K562 (cell line): ENCODE measurements around the gene GRM3. TPM values are rescaled to one million over a fixed set of nuclear protein-coding genes. Genes with fewer than 3 reads are reported as not detected.

ENCODE experiments used
- CLOCK ChIP-seq: fragments of 250-450 bp; sonication (Bioruptor Pico); IDR thresholded peaks from 2 replicates; pipeline ENCODE4 v1.4.0; 2020; ENCODE audit warnings: mild to moderate bottlenecking, moderate library complexity, borderline replicate concordance
- DPF2 ChIP-seq: fragments of 450-650 bp; IDR thresholded peaks from 2 replicates; pipeline ENCODE4 v1.6.1; 2016
- ELK3 ChIP-seq: fragments of 450-650 bp; formaldehyde crosslinking; IDR thresholded peaks from 2 replicates; pipeline ENCODE4 v1.4.0; 2020; ENCODE audit warnings: mild to moderate bottlenecking
- HBP1 ChIP-seq: fragments of 450-650 bp; formaldehyde crosslinking; IDR thresholded peaks from 2 replicates; pipeline ENCODE4 v1.4.0; 2022; ENCODE audit warnings: missing genetic modification characterization
- HLTF ChIP-seq: fragments of 450-650 bp; IDR thresholded peaks from 2 replicates; pipeline ENCODE4 v1.6.1; 2016
- HMG20A ChIP-seq: fragments of 450-650 bp; formaldehyde crosslinking; conservative IDR thresholded peaks from 2 replicates; pipeline ENCODE4 v1.4.0; 2020; ENCODE audit warnings: mild to moderate bottlenecking, mixed read lengths
- PHB2 ChIP-seq: fragments of 450-650 bp; IDR thresholded peaks from 2 replicates; pipeline ENCODE4 v1.6.1; 2017; ENCODE audit warnings: low read depth
- RUNX1 ChIP-seq: sonication (generic); IDR thresholded peaks from 2 replicates; pipeline ENCODE4 v1.6.1; 2016; ENCODE audit warnings: antibody characterized with exemption, low read depth
- SMAD4 ChIP-seq: fragments of 250-450 bp; sonication (Bioruptor Pico); conservative IDR thresholded peaks from 2 replicates; pipeline ENCODE4 v1.8.0; 2021; ENCODE audit warnings: inconsistent platforms, mild to moderate bottlenecking, moderate library complexity
- SNIP1 ChIP-seq: fragments of 450-650 bp; IDR thresholded peaks from 2 replicates; pipeline ENCODE4 v1.7.1; 2017; ENCODE audit warnings: low read depth, mild to moderate bottlenecking
- SP2 ChIP-seq: IDR thresholded peaks from 2 replicates; pipeline ENCODE4 v1.6.1; 2011; ENCODE audit warnings: mild to moderate bottlenecking, low read depth, low read length, moderate library complexity; ENCODE audit not compliant: poor library complexity, severe bottlenecking; ENCODE audit errors: extremely low read depth
- SREBF1 ChIP-seq: fragments of 150-350 bp; IDR thresholded peaks from 2 replicates; pipeline ENCODE4 v1.6.1; 2014; ENCODE audit warnings: antibody characterized with exemption, low read depth, low read length, borderline replicate concordance
- TAF9B ChIP-seq: fragments of 450-650 bp; IDR thresholded peaks from 2 replicates; pipeline ENCODE4 v1.6.1; 2018; ENCODE audit warnings: mild to moderate bottlenecking; ENCODE audit not compliant: partially characterized antibody
- TARDBP ChIP-seq: fragments of 450-650 bp; IDR thresholded peaks from 2 replicates; pipeline ENCODE4 v1.6.1; 2016
- TBL1XR1 ChIP-seq, 2 experiments: IDR thresholded peaks; 2 replicates each; pipeline ENCODE4 v1.6.1; 2012; ENCODE audit warnings: improper control_type of control experiment in 2 of 2, low read length in 2 of 2, mild to moderate bottlenecking in 1 of 2
- TBP ChIP-seq: optimal IDR thresholded peaks from 2 replicates; pipeline ENCODE3; 2011; ENCODE audit warnings: low read depth, low read length, improper control_type of control experiment
- THRB ChIP-seq: fragments of 450-650 bp; formaldehyde crosslinking; conservative IDR thresholded peaks from 2 replicates; pipeline ENCODE4 v1.4.0; 2022; ENCODE audit warnings: mild to moderate bottlenecking, missing genetic modification characterization
- YBX1 ChIP-seq: fragments of 450-650 bp; IDR thresholded peaks from 2 replicates; pipeline ENCODE4 v1.7.1; 2016; ENCODE audit warnings: mild to moderate bottlenecking
- ZNF24 ChIP-seq: fragments of 450-650 bp; IDR thresholded peaks from 2 replicates; pipeline ENCODE4 v1.6.1; 2016
- ZNF584 ChIP-seq: fragments of 200-800 bp; sonication (Bioruptor generic); IDR thresholded peaks from 2 replicates; pipeline ENCODE4 v1.6.1; 2016; ENCODE audit warnings: low read depth, mild to moderate bottlenecking, missing genetic modification characterization, missing compliant biosample characterization
- ZNF785 ChIP-seq: fragments of 250-450 bp; sonication (Bioruptor Pico); IDR thresholded peaks from 2 replicates; pipeline ENCODE4 v1.4.0; 2020; ENCODE audit warnings: mild to moderate bottlenecking
- polyA plus RNA-seq, 8 experiments: library from polyadenylated mRNA; depleted of rRNA in 4 of 8; stranded (reverse) in 5 of 8; unstranded in 3 of 8; fragments of >200 nt; fragmentation: Nextera tagmentation in 2 of 8; fragmentation: Illumina TruSeq in 1 of 8; extraction: Ambion mirVana in 2 of 8; extraction: Trizol in 1 of 8; gene quantifications; 2 replicates each; pipeline versions ENCODE4 v1.2.1 to v1.2.3, GENCODE V29; 2011 to 2014; ENCODE audit warnings: inconsistent platforms in 1 of 8, missing spikeins in 1 of 8
- total RNA-seq, 7 experiments: library from RNA; depleted of rRNA in 6 of 7; stranded (reverse); fragments of >200 nt in 6 of 7; fragmentation: Illumina TruSeq in 2 of 7; extraction: Trizol in 2 of 7; gene quantifications; 2 replicates each; pipeline versions ENCODE4 v1.2.1 to v1.2.3, GENCODE V29; 2011 to 2021; ENCODE audit warnings: low replicate concordance in 1 of 7

GRM3 gene
- total and polyA plus RNA-seq, 9 of the 15 experiments (the other 6 are each of a cell fraction or from before 2014, with no cell fraction given): 0.03 to 0.08 (median 0.03) TPM; not detected in 6

- no peak for TF ChIP-seq CLOCK (CRISPR knock-in tag)
- TF ChIP-seq SNIP1: no peak
- TF ChIP-seq SMAD4 (CRISPR knock-in tag): no peak
- TF ChIP-seq TARDBP: no peak
- TF ChIP-seq PHB2: 0 out of 2 replicates have a peak, but pooled peaks have one; percentile 31
- no peak for TF ChIP-seq HMG20A (CRISPR knock-in tag)
- no peak for TF ChIP-seq RUNX1
- TF ChIP-seq THRB (CRISPR knock-in tag): peak; percentile 77
- TF ChIP-seq SREBF1: no peak
- TF ChIP-seq SP2: no peak
- 0 out of 2 replicates have a peak, but pooled peaks have one; percentile 61 for TF ChIP-seq YBX1
- no peak for TF ChIP-seq TBP
- TF ChIP-seq ELK3 (CRISPR knock-in tag): no peak
- TF ChIP-seq TBL1XR1 (IDR thresholded peaks at IDR 0.05; ENCODE audit: low read length in 2 of 2): no peak
- peak; percentile 58; the same call in 1 of the 2 replicates for TF ChIP-seq HBP1 (CRISPR knock-in tag)
- TF ChIP-seq ZNF785 (CRISPR knock-in tag): no peak
- peak; percentile 90 for TF ChIP-seq ZNF24
- TF ChIP-seq DPF2: 0 out of 2 replicates have a peak, but pooled peaks have one; percentile 19
- no peak for TF ChIP-seq ZNF584 (CRISPR knock-in tag)
- TF ChIP-seq HLTF: no peak
- no peak for TF ChIP-seq TAF9B
Observed at GRCh38 chr7:86904949-86905834, 261.5 kb downstream of the GRM3 start (continued).
